Small intestine (tissue), 7 donors: ENCODE results near the gene MGAT3. TPM values are rescaled to one million over a fixed set of nuclear protein-coding genes. Genes with fewer than 3 reads are reported as not detected.
A peak's percentile ranks its signal among the peaks of the same experiment; 100 is the strongest.

Source experiments
- DNase-seq, 2 donors: peaks; one replicate each; pipeline versions ENCODE4 v3.0.0 to v3.0.0-alpha.2; 2013
- FAIRE-seq: peaks from 2 replicates; lab custom pipeline; 2012; peaks lifted over from hg19 to GRCh38; lab: Jason Lieb, UNC
- H3K27ac ChIP-seq, 3 donors: one replicate each; pipeline ENCODE4 v1.5.1; 2013; ENCODE audit warnings: low read length in 2 of 3, mild to moderate bottlenecking in 2 of 3, control low read depth in 1 of 3, inconsistent platforms in 1 of 3, low read depth in 1 of 3, moderate library complexity in 1 of 3
- H3K27me3 ChIP-seq, 3 donors: one replicate each; pipeline ENCODE4 v1.6.1; 2013; ENCODE audit warnings: low read length in 3 of 3, inconsistent platforms in 1 of 3; ENCODE audit not compliant: control insufficient read depth in 3 of 3, insufficient read depth in 3 of 3
- H3K36me3 ChIP-seq, 3 donors: one replicate each; pipeline ENCODE4 v1.6.1; 2013; ENCODE audit warnings: low read length in 3 of 3, inconsistent platforms in 1 of 3, low read depth in 1 of 3, mild to moderate bottlenecking in 1 of 3, moderate library complexity in 1 of 3; ENCODE audit not compliant: control insufficient read depth in 3 of 3, insufficient read depth in 2 of 3
- H3K4me1 ChIP-seq, 3 donors: one replicate each; pipeline ENCODE4 v1.6.1; 2013; ENCODE audit warnings: low read length in 2 of 3, inconsistent platforms in 1 of 3, low read depth in 1 of 3, mild to moderate bottlenecking in 1 of 3, moderate library complexity in 1 of 3; ENCODE audit not compliant: control insufficient read depth in 3 of 3, insufficient read depth in 2 of 3
- H3K4me3 ChIP-seq, 3 donors: one replicate each; pipeline ENCODE4 v1.5.1; 2013; ENCODE audit warnings: low read length in 3 of 3, control low read depth in 1 of 3, inconsistent platforms in 1 of 3, low read depth in 1 of 3, mild to moderate bottlenecking in 1 of 3, moderate library complexity in 1 of 3
- H3K9me3 ChIP-seq, 2 donors: one replicate each; pipeline ENCODE4 v1.6.1; 2013; ENCODE audit warnings: low read depth in 1 of 2, low read length in 1 of 2; ENCODE audit not compliant: control insufficient read depth in 2 of 2, insufficient read depth in 1 of 2
- WGBS, 3 donors: extraction: QIAGEN DNeasy Blood & Tissue Kit; methylation state at CpG; one replicate each; pipeline ENCODE4 v1.1.7; 2013; 5-methylcytosine and 5-hydroxymethylcytosine counted together
- polyA plus RNA-seq, 4 donors: library from polyadenylated mRNA; stranded (reverse) in 3 of 4; unstranded in 1 of 4; fragments of 200-250 nt in 3 of 4; fragments of 120-200 nt in 1 of 4; gene quantifications; one replicate each; pipeline versions ENCODE4 v1.2.1 to v1.2.3, GENCODE V29; 2013
- donor health status: healthy with polysubstance abuse.
- donor health status: control.
- donor health status: control.
- donor health status: Bipolar disorder and iron deficiency.
- donor health status: healthy.

Gene MGAT3
- polyA plus RNA-seq, 4 donors = 11.1 to 30.1 (median 17.2) TPM

DNA sequence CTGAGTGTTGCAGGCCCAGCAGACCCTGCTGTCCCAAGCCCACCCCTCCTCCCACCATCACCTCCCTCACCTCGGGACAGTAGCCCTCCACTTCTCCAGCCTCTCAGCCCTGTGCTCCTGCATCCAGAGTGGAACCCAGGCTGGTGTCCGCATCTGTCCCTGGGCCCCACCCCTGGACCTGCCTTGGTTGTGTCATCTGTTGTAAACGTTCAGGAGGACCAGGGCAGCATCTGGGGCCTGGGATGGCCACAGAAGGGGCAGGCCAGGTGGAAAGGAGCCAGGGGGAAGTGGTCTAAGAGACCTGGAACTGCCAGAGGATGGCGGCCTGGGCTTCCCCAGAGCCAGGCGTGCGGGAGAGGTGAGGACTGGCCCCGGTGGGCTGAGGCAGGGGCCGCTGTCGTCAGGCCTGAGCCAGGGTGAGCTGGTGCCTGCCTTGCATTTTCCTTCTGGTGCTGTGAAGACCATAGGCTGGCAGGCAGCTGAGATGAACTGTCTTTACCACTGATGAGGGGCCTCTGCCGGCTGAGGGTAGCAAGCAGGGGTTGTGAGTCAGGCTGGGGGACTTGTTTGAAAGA is 26.1 kb upstream of the MGAT3 start:
- FAIRE-seq = no peak
- no peaks in the 10 kb centered on the region for H3K27me3 ChIP-seq
- WGBS, 3 donors = 80 to 86% (median 82%) methylated on average over 10 of the region's 10 CpGs
- peaks cover 0 to 3% (median 0%) of the 10 kb centered on the region in 3 donors for H3K4me1 ChIP-seq
- no peak overlapping the region for H3K4me3 ChIP-seq
- peaks cover 10 to 90% (median 21%) of the 10 kb centered on the region in 3 donors for H3K36me3 ChIP-seq
- peak overlapping the region in 1 of 3 donors; percentile 83 for H3K27ac ChIP-seq
- no peaks in the 10 kb centered on the region for H3K9me3 ChIP-seq
- DNase-seq = no peak

DNA sequence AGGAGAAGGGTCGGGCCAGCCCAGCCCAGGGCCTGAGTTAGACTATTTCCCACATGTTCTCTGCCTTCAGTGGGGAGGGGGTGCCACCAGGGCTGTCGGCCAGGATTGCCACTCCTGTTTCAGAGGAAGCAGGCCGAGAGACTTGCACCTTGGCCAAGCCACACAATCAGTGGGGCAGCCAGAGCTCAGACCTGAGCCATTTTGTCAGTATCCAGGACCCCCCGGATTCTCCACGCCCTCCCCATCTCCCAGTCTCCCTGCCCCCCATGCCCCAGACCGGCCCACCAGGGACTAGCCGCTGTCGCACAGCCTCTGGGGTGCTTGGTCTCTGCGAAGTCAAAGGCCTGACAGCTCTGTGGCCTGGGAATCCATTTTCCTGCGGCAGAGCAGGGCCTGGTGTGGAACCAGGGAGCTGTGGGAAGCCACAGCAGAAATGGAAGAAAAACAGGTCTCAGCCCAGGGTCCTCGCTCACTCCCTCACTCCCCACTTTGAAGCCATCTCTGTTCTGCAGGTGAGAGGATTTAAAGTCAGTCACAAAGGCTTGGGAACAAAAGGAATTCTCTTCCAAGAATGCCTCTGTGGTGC is 25.5 kb upstream of the MGAT3 start:
- H3K27ac ChIP-seq = peak overlapping the region in 2 of 3 donors; percentile 33 to 83
- no peaks in the 10 kb centered on the region for H3K27me3 ChIP-seq
- DNase-seq (no peak), FAIRE-seq (no peak)
- WGBS, 3 donors = 81 to 84% (median 84%) methylated on average over 11 of the region's 11 CpGs
- peaks cover 10 to 90% (median 21%) of the 10 kb centered on the region in 3 donors for H3K36me3 ChIP-seq
- no peaks in the 10 kb centered on the region for H3K9me3 ChIP-seq
- peak overlapping the region in 1 of 3 donors; percentile 19 for H3K4me3 ChIP-seq
- H3K4me1 ChIP-seq = peaks cover 0 to 3% (median 0%) of the 10 kb centered on the region in 3 donors

DNA sequence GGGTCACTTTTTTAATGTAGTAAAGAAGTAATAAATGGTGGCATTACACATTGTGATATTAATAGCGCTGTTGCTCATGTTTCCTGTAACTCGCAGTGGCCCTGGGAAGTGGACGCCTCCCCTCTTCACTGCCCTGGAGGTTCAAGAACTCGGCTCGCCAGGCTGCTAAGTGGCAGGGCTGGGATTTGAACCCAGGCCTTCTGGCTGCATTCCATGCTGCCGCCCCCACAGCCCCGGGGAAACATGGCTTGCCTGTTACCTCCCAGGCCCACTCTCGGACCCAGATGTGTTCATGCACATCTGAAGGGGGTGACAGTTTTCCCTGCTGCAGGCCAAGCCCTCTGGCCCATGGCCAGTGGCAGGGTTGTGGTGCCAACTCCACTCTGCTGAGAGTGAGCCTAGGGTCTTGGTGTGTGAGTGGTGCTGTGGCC is 25.0 kb upstream of the MGAT3 start:
- DNase-seq (no peak), FAIRE-seq (no peak)
- no peaks in the 10 kb centered on the region for H3K27me3 ChIP-seq
- H3K36me3 ChIP-seq = peaks cover 6 to 85% (median 19%) of the 10 kb centered on the region in 3 donors
- H3K4me3 ChIP-seq = no peak overlapping the region
- H3K9me3 ChIP-seq = no peaks in the 10 kb centered on the region
- WGBS, 3 donors = 77 to 84% (median 82%) methylated on average over 8 of the region's 8 CpGs
- peak overlapping the region in 2 of 3 donors; percentile 55 to 83 for H3K27ac ChIP-seq
- peaks cover 0 to 3% (median 0%) of the 10 kb centered on the region in 3 donors for H3K4me1 ChIP-seq

DNA sequence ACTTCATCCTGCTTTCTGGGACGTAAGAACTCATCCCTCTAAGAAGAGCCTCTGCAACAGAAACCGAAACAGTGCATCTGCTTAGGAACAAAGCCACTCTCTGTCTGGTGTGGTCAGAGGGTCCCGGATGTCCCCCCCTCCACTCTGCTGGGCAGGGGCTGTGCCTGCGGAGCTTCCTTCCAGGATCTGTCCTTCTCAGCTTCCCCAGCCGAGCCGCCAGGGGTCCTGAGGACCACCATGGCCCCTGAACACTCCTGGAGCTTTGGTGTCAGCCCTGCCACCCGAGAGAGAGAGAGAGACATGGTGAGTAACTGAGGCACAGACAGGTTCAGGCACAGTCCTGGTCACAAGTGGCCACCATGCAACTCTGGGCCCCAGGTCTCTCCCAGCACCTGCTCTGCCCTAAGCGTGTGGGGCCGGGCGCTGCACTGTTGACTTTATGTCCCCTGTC is 24.4 kb upstream of the MGAT3 start:
- WGBS, 3 donors = 80 to 91% (median 87%) methylated on average over 9 to 10 of the region's 10 CpGs
- H3K4me1 ChIP-seq = peaks cover 0 to 5% (median 3%) of the 10 kb centered on the region in 3 donors
- peak overlapping the region in 2 of 3 donors; percentile 55 to 83 for H3K27ac ChIP-seq
- FAIRE-seq (no peak), DNase-seq (no peak)
- no peaks in the 10 kb centered on the region for H3K27me3 ChIP-seq
- H3K9me3 ChIP-seq = no peaks in the 10 kb centered on the region
- no peak overlapping the region for H3K4me3 ChIP-seq
- H3K36me3 ChIP-seq = peaks cover 2 to 80% (median 13%) of the 10 kb centered on the region in 3 donors

DNA sequence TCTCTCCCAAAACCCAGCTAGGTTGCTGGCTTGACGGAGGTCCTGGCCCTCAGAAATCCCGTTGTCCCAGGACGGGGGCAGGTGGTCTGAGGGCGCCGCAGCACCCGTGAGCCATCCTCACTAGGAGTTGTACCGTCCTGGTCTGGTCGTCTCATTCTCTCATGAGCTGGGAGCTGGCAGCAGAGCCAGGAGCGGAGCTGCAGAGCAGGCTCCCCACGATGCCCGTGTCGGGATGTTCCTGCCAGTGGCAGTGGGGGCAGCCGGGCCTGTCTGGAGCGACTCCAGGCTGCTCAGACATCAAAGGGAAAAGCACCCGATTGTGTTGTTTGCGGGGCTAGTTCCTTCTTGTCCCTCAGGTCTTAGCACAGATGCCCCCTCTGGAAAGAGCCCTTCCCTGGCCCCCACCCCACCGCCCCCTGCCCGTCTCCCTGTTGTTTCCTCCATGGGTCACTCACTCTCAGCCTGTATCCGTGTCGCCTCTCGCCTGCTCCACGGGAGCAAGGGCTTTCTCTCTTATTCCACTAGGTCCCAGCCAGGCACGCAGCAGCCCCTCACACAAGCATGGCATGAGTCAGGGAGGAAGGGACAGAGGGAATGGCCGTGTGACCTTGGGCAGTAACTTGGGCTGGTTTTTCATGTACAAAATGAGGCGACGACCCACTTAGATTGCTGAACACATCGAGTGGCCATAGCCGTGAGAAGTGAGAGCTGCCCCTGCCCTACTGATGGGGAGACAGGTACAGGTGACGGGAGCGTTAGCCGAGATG is 23.2 kb upstream of the MGAT3 start:
- H3K36me3 ChIP-seq = peaks cover 2 to 67% (median 5%) of the 10 kb centered on the region in 3 donors
- DNase-seq (no peak), FAIRE-seq (no peak)
- no peak overlapping the region for H3K27ac ChIP-seq
- no peaks in the 10 kb centered on the region for H3K9me3 ChIP-seq
- H3K4me1 ChIP-seq = peaks cover 4 to 13% (median 9%) of the 10 kb centered on the region in 3 donors
- WGBS, 3 donors = 86 to 91% (median 90%) methylated on average over 31 of the region's 31 CpGs
- H3K4me3 ChIP-seq = no peak overlapping the region
- H3K27me3 ChIP-seq = no peaks in the 10 kb centered on the region

DNA sequence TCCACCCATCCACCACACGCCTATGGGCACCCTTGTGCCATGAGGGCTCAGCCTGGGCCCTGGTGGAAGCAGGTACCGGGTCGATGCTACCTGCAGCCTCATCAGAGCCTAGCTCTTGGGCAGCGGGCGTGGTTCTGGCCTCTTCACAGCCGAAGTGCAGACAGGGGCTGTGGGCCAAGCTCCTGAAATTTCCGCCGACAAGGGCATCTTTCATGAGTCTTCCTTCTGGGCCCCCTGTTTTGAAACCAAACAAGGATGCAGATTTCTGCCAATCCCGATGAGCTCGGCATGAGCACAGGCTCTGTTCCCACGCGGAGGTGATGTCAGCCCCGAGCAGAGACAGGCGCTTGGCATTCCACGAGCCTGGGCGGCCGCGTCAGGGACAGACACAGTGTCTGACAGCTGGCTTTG is 22.6 kb upstream of the MGAT3 start:
- no peak for DNase-seq
- Histone ChIP-seq H3K4me3 (no peak overlapping the region), H3K36me3 (peaks cover 2 to 61% (median 3%) of the 10 kb centered on the region in 3 donors), H3K9me3 (no peaks in the 10 kb centered on the region), H3K27me3 (no peaks in the 10 kb centered on the region), H3K4me1 (peaks cover 4 to 13% (median 9%) of the 10 kb centered on the region in 3 donors), H3K27ac (no peak overlapping the region)
- no peak for FAIRE-seq
- WGBS, 3 donors = 82 to 86% (median 86%) methylated on average over 18 of the region's 18 CpGs

DNA sequence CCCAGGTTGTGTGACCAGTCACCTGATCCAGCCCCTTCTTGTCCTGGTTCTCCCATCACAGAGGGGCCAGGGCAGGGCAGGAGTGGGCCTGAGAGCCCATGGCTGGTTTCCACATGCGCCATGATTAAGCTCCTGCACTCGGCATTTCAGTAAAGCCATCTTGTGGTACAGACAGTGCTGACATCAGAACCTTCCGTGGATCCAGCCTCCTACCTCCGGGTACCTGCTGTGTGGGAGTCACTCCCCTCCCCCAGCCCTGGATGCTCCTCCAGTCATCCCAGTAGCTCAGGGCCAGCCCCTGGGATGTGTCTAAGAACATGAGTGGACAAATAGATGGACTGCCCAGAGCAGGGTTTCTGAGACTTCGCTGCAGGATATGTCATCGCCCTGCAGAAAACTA is 22.1 kb upstream of the MGAT3 start:
- DNase-seq = no peak

DNA sequence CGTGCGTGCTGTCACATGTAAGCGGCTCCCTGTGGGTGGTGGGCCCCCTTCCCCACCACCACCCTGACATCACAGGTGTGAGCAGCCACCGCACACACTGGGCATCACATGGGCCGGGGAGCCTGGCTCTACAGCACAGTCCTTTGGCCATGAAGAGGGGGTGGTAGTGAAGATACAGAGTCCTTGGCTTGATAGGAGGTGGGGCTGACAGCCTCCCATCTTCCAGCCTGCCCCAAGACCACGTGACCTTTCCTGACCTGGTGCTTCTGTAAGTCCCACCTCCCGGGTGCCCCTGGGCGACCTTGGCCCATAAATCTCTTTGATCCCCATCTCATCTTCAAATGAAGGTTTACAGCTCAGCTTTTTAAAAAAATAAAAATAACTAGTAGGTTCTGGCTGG is 21.2 kb upstream of the MGAT3 start:
- Histone ChIP-seq H3K36me3 (peaks cover 2 to 48% (median 3%) of the 10 kb centered on the region in 3 donors), H3K4me1 (peaks cover 4 to 13% (median 9%) of the 10 kb centered on the region in 3 donors), H3K9me3 (no peaks in the 10 kb centered on the region), H3K27ac (no peak overlapping the region), H3K4me3 (no peak overlapping the region), H3K27me3 (no peaks in the 10 kb centered on the region)
- 81 to 92% (median 91%) methylated on average over 8 of the region's 8 CpGs for WGBS, 3 donors
- DNase-seq = no peak
- FAIRE-seq = no peak

More for the DNA sequence above, 22.1 kb upstream of the MGAT3 start:
- H3K36me3 ChIP-seq = peaks cover 2 to 57% (median 3%) of the 10 kb centered on the region in 3 donors
- no peak overlapping the region for H3K4me3 ChIP-seq
- WGBS, 3 donors = 82 to 89% (median 83%) methylated on average over 6 of the region's 6 CpGs
- H3K27ac ChIP-seq = no peak overlapping the region
- no peak for FAIRE-seq
- H3K27me3 ChIP-seq = no peaks in the 10 kb centered on the region
- no peaks in the 10 kb centered on the region for H3K9me3 ChIP-seq
- peaks cover 4 to 13% (median 9%) of the 10 kb centered on the region in 3 donors for H3K4me1 ChIP-seq
